Neuronal stem cell (in vitro differentiated cells): ENCODE data around the gene SCUBE2. TPM values are rescaled to one million over a fixed set of nuclear protein-coding genes. Genes with fewer than 3 reads are reported as not detected.

Experiments used
- small RNA-seq: library from polyadenylated mRNA; stranded (forward); fragments of <200 nt; extraction: miRNeasy Mini kit (QIAGEN cat#:217004); gene quantifications from one replicate; pipeline ENCODE3, GENCODE V24; 2013; ENCODE audit not compliant: insufficient read depth

SCUBE2 gene

Small RNAs within 50 kb of the gene (small RNA-seq; reads per million reads assigned to genes)
- not detected for gene MIR5691
